Endodermal cell (in vitro differentiated cells): ENCODE results near the gene PCK2. TPM values are rescaled to one million over a fixed set of nuclear protein-coding genes. Genes with fewer than 3 reads are reported as not detected.

Source experiments
- DNase-seq: peaks from one replicate; pipeline ENCODE4 v3.0.0-alpha.2; 2017
- H3K27ac ChIP-seq: 2 replicates; pipeline ENCODE4 v1.5.1; 2013; ENCODE audit warnings: mild to moderate bottlenecking, low read depth, low read length, moderate library complexity
- H3K27me3 ChIP-seq: 2 replicates; pipeline ENCODE4 v1.6.1; 2013; ENCODE audit warnings: mild to moderate bottlenecking, low read length, moderate library complexity; ENCODE audit not compliant: insufficient read depth, control insufficient read depth, poor library complexity, severe bottlenecking
- H3K36me3 ChIP-seq: 2 replicates; pipeline ENCODE4 v1.7.0; 2013; ENCODE audit warnings: mild to moderate bottlenecking, low read length, moderate library complexity; ENCODE audit not compliant: control insufficient read depth, insufficient read depth
- H3K4me1 ChIP-seq: one replicate; pipeline ENCODE4 v1.7.0; 2013; ENCODE audit warnings: low read length; ENCODE audit not compliant: control insufficient read depth, insufficient read depth
- H3K4me3 ChIP-seq: 2 replicates; pipeline ENCODE4 v1.5.1; 2013; ENCODE audit warnings: mild to moderate bottlenecking, low read length, moderate library complexity
- H3K9ac ChIP-seq: 2 replicates; pipeline ENCODE4 v1.6.1; 2013; ENCODE audit warnings: mild to moderate bottlenecking, low read length, moderate library complexity; ENCODE audit not compliant: poor library complexity, severe bottlenecking; ENCODE audit errors: extremely low read depth
- H3K9me3 ChIP-seq: 2 replicates; pipeline ENCODE4 v1.6.1; 2013; ENCODE audit warnings: mild to moderate bottlenecking, low read length, moderate library complexity; ENCODE audit not compliant: control insufficient read depth
- H3K27ac Mint-ChIP-seq: 2 replicates; pipeline ENCODE4 v1.8.0; 2020; ENCODE audit warnings: mixed read lengths
- H3K27me3 Mint-ChIP-seq: 2 replicates; pipeline ENCODE4 v1.8.0; 2021; ENCODE audit warnings: mild to moderate bottlenecking, mixed read lengths; ENCODE audit not compliant: insufficient read depth
- H3K36me3 Mint-ChIP-seq: 2 replicates; pipeline ENCODE4 v1.8.0; 2020; ENCODE audit warnings: low read depth, mixed read lengths
- H3K4me1 Mint-ChIP-seq: 2 replicates; pipeline ENCODE4 v1.8.0; 2020; ENCODE audit warnings: mixed read lengths
- H3K4me3 Mint-ChIP-seq: 2 replicates; pipeline ENCODE4 v1.8.0; 2020; ENCODE audit warnings: mild to moderate bottlenecking, moderate library complexity, mixed read lengths
- H3K9me3 Mint-ChIP-seq: 2 replicates; pipeline ENCODE4 v1.8.0; 2020; ENCODE audit warnings: mild to moderate bottlenecking, mixed read lengths
- WGBS, 2 experiments: methylation state at CpG; one replicate each; pipeline versions ENCODE4 v1.1.5 to v1.1.7; 2013; ENCODE audit warnings: missing lambda C conversion rate in 2 of 2, mixed read lengths in 1 of 2; ENCODE audit not compliant: insufficient coverage in 1 of 2, insufficient read length in 1 of 2; 5-methylcytosine and 5-hydroxymethylcytosine counted together
- total RNA-seq, 2 donors: library from RNA; stranded (reverse); fragmentation: NEBNext Ultra II Directional in 1 of 2; extraction: Animal tissue kit (Norgen Biotek cat#: 25700) in 1 of 2; gene quantifications; 2 replicates in 1 of 2; 3 replicates in 1 of 2; pipeline ENCODE4 v1.2.1, GENCODE V29; 2021
- TF ChIP-seq, protein P1 (sequence below): fragments of 200-600 bp; sonication (generic); conservative IDR thresholded peaks from 2 replicates; pipeline ENCODE4 v1.5.0; 2021; ENCODE audit warnings: antibody characterized with exemption, mild to moderate bottlenecking

The PCK2 gene
- total RNA-seq, 2 donors from 2014 or later, result 37.7 to 42.8 TPM

DNA sequence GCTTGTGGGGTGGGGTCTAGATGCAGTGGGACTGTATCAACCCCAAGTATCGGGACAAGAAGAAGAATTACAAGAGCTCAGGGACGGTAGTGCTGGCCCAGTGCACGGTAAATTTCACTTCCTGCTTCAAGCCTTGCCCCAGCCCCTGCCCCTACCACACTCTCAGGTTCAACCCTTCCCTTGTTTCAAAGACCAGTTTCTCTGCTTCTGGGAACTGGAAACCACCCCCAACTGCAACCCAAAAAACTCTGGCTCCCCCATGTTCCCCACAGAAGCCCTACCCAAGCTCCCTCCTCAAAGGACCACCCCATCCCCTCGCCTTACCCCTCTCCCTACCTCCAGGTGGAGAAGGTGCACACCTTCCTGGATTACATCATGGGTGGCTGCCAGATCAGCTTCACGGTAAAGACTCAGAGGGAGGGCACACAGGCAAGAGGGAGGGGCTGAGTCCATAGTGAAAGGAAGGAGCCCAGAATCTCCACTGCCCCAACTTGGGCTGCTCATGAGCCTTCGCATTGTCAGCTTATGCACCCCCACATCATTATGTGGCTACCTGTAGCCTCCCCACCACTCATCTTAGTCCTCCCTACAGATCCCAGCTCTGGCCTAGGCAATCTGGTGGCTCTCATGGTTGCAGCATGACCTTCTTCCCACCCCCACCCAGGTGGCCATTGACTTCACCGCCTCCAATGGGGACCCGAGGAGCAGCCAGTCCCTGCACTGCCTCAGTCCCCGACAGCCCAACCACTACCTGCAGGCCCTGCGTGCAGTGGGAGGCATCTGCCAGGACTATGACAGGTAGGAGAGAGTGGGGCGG, 18.4 kb upstream of the PCK2 start:
- Histone ChIP-seq H3K27me3 (peaks cover 21% of the 10 kb centered on the region), H3K9me3 (no peaks in the 10 kb centered on the region), H3K36me3 (no peaks in the 10 kb centered on the region), H3K4me3 (no peak overlapping the region), H3K9ac (no peak overlapping the region), H3K27ac (no peak overlapping the region), H3K4me1 (peaks cover 15% of the 10 kb centered on the region)
- H3K27me3 Mint-ChIP-seq, result peaks cover 20% of the 10 kb centered on the region
- H3K4me1 Mint-ChIP-seq, result peaks cover 27% of the 10 kb centered on the region
- H3K36me3 Mint-ChIP-seq, result no peaks in the 10 kb centered on the region
- H3K27ac Mint-ChIP-seq, result no peak overlapping the region
- H3K4me3 Mint-ChIP-seq, result no peak overlapping the region
- 85 to 94% methylated on average over 3 to 11 of the region's 11 CpGs for WGBS, 2 experiments
- TF ChIP-seq, protein P1, sequence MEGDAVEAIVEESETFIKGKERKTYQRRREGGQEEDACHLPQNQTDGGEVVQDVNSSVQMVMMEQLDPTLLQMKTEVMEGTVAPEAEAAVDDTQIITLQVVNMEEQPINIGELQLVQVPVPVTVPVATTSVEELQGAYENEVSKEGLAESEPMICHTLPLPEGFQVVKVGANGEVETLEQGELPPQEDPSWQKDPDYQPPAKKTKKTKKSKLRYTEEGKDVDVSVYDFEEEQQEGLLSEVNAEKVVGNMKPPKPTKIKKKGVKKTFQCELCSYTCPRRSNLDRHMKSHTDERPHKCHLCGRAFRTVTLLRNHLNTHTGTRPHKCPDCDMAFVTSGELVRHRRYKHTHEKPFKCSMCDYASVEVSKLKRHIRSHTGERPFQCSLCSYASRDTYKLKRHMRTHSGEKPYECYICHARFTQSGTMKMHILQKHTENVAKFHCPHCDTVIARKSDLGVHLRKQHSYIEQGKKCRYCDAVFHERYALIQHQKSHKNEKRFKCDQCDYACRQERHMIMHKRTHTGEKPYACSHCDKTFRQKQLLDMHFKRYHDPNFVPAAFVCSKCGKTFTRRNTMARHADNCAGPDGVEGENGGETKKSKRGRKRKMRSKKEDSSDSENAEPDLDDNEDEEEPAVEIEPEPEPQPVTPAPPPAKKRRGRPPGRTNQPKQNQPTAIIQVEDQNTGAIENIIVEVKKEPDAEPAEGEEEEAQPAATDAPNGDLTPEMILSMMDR, result no peak
- no peak for DNase-seq
- no peaks in the 10 kb centered on the region for H3K9me3 Mint-ChIP-seq

DNA sequence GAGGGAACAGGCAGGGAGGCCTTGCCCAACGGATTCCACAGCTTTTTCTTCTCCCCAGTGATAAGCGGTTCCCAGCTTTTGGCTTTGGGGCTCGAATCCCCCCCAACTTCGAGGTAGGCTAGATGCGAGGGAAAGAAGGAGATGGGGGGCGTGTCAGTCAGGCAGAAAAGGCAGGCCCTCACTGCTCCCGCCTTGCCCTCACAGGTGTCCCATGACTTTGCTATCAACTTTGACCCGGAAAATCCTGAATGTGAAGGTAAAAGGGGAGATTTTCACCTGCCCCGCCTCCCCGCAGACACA, 17.9 kb upstream of the PCK2 start:
- peaks cover 24% of the 10 kb centered on the region for H3K27me3 ChIP-seq
- WGBS, 2 experiments, result 93 to 95% methylated on average over 4 to 10 of the region's 10 CpGs
- H3K36me3 ChIP-seq, result no peaks in the 10 kb centered on the region
- H3K4me1 ChIP-seq, result peaks cover 16% of the 10 kb centered on the region
- H3K4me3 Mint-ChIP-seq, result no peak overlapping the region
- H3K4me1 Mint-ChIP-seq, result peaks cover 27% of the 10 kb centered on the region
- no peak overlapping the region for H3K4me3 ChIP-seq
- H3K9me3 ChIP-seq, result no peaks in the 10 kb centered on the region
- H3K36me3 Mint-ChIP-seq, result no peaks in the 10 kb centered on the region
- H3K27ac Mint-ChIP-seq, result no peak overlapping the region
- no peak overlapping the region for H3K27ac ChIP-seq
- TF ChIP-seq, protein P1, result no peak
- H3K27me3 Mint-ChIP-seq, result peaks cover 22% of the 10 kb centered on the region
- H3K9me3 Mint-ChIP-seq, result no peaks in the 10 kb centered on the region
- no peak overlapping the region for H3K9ac ChIP-seq
- no peak for DNase-seq

DNA sequence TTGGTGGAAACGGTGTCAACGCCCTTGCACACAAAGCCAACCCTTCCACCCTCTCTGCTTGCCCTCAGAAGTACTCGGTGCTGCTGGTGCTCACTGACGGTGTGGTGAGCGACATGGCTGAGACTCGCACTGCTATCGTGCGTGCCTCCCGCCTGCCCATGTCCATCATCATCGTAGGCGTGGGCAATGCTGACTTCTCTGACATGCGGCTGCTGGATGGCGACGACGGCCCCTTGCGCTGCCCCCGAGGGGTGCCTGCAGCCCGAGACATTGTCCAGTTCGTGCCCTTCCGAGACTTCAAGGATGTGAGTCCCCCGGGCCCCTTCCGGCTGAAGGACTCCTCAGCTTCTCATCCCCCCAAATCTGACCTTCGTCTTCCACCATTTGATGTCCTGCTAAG, 17.0 kb upstream of the PCK2 start:
- H3K27ac ChIP-seq, result no peak overlapping the region
- TF ChIP-seq, protein P1, result no peak
- Mint-ChIP-seq H3K4me1 (peaks cover 31% of the 10 kb centered on the region), H3K27ac (no peak overlapping the region), H3K4me3 (no peak overlapping the region), H3K27me3 (peaks cover 26% of the 10 kb centered on the region), H3K9me3 (no peaks in the 10 kb centered on the region), H3K36me3 (no peaks in the 10 kb centered on the region)
- no peak for DNase-seq
- no peak overlapping the region for H3K9ac ChIP-seq
- no peak overlapping the region for H3K4me3 ChIP-seq
- WGBS, 2 experiments, result 92 to 98% methylated on average over 22 to 23 of the region's 23 CpGs
- no peaks in the 10 kb centered on the region for H3K36me3 ChIP-seq
- peaks cover 20% of the 10 kb centered on the region for H3K4me1 ChIP-seq
- peaks cover 28% of the 10 kb centered on the region for H3K27me3 ChIP-seq
- H3K9me3 ChIP-seq, result no peaks in the 10 kb centered on the region
